NCI-H2029 treated with DMSO at 0.1 percent for 48 hours (cell line): ENCODE measurements around the gene OLFM3.

Experiments
- DNase-seq: peaks from one replicate; lab custom pipeline; 2025; lab: John Stamatoyannopoulos, UW

OLFM3 gene

DNA sequence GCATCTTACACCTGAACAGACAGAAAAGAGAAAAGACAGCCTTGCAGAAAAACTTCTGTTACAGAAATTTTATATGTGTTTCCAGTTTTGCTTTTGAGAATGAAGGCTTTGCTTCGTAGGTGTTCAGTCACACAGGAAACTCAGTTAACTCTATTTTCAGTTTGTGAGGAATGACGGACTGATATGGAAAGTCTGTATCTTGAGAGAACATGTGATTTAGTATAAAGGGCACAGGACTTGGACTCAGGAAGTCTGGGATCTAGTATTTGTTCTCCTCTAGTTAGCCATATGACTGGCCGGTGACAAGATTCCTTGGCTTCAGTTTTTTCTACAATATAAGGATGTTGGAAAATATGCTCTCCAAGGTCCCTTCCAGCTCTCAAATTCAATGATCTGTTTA lies 149.1 kb downstream of the OLFM3 start:
- no peak for DNase-seq

DNA sequence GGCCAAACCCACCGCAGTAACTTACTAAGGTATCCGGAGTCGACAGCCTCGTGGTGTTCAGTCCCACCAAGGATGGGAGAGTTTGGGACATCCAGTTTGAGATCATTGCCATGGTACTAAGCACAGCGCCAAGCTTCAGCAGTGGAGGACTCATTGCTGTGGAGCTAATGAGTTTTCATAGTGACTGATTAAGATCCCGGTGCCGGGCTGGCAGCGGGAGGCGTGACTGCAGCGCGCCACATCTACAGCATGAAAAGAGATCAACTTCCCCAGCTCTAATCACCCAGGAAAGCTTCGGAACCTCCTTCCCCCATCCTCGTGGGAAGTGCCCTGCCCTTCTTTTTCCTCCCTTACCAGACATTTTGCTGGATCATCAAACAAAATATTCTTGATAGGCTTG lies 149.9 kb downstream of the OLFM3 start:
- no peak for DNase-seq

DNA sequence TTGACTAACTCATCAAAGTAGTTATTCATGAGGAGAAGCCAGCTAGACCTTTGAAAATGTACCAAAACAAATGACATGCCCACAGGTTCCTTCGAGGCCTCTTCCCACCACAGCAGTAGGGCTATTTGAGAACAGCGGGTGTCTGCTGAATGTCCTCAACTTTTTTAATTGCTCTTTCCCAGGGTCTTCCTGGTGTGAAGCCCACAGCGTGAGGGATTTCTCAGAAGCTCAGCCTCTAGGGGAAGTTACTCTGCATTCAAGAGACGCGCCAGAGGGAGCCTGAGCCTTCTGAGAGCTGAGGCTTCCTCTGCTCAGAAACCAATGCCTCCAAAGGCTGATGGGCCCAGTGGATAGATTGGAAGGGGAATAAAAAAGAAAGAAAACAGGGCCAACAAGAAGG lies 153.6 kb downstream of the OLFM3 start:
- DNase-seq = no peak

DNA sequence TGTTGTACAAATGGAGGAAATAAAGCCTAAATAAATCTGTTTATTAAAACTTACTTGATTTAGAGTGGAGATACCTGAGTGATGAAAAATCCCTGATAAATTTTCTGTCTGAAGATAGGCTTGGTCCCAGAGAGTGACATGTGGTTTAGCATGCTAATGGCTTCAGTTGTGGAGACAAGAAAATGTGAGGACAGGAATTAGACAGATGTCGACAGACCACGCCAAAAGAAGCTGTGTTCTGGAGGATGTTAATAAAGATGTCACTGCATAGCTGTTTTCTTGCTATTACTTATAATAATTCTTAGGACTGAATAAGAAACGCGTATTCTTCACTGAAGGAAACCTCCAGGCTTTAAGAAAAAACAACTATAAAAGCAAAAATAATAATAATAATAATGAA lies 154.9 kb downstream of the OLFM3 start:
- DNase-seq = no peak

DNA sequence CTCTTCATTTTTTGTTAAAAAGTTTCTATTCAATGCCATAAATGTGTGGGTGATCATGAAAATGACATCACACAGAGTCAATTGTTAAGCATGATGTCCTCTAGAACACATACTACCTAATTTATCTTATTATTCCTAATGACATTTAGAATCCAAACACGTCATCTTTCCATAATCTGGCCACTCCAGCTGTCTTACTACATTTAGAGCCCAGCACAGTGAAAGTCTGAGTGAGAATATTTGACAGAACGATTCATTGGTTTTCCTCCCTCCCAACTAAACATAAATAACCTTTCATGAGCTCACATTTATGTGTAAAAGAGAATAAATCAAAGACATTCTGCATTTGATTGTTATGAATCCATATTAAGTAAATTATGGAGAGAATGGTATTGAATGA lies 160.7 kb downstream of the OLFM3 start:
- DNase-seq = no peak

DNA sequence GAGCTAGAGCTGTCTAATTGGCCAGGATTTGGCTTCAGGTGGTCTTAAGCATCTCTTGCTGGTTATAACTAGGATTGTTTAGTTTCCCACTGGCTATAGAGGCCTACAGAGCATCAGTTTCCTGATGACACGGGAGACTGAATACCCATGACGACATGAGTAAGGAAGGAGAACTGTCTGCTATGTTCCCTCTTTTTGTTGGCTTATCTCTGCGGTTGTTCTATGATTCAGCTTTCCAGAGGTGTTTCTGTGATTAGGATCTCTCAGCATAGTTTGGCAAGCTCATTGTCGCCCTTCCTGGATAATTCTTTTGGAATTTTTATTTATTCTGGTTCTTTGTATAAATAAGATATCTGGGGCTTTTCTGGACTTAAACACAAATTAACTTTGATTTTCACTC lies 163.4 kb downstream of the OLFM3 start:
- no peak for DNase-seq

DNA sequence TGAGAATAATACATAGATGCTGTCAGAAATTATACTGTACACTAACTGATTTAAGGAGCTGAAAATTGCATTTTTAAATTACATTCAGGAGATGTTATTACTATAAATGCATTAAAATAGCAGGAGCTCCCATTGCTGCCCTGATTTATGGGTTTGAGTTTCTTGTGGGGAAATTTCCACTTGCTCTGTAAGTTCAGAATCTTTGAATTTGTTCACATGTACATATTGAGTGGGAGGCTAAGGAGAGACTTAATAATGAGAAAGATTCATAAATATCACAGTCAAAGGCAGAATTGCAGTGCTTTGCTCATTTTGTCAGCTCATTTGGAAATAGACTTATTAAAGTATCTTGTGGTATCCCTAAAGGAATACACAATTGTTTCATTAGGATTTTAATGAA lies 170.3 kb downstream of the OLFM3 start:
- DNase-seq = no peak

DNA sequence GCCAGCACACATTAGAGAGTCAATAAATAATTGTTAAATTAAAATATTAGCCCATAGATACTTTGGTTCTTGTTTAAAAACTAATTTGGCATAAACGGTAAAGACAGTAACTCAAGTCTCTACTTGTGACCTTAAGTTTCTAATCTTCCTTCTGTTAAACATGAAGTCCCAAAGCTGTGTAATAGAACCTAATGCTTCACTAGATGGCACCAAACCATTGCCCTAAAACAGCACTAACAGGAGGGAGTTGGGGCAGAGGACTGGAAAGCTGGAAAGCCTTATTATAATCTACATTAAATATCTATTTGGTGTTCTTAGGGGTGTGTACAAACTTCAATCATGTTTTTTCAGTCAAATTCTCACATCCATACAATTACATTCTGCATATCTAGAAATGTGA lies 176.7 kb downstream of the OLFM3 start:
- DNase-seq = no peak

DNA sequence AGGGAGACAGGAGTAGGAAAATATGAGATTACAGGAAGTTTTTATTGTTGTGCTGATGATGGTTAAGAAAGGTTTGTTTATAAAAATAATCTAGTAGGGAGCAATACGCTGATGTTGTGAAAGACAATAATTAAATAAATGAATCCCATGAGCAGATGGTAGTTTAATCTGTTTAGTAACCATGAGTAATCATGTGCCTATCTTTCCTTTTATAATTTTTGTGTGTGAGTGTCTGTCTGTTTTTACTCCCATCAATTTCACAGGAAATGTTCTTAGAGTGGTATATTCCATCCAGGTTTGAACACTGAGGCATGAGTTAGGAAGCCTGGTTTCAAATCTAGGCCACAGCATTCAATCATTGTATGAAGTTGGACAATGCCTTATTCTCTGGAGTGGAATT lies 180.5 kb downstream of the OLFM3 start:
- no peak for DNase-seq

DNA sequence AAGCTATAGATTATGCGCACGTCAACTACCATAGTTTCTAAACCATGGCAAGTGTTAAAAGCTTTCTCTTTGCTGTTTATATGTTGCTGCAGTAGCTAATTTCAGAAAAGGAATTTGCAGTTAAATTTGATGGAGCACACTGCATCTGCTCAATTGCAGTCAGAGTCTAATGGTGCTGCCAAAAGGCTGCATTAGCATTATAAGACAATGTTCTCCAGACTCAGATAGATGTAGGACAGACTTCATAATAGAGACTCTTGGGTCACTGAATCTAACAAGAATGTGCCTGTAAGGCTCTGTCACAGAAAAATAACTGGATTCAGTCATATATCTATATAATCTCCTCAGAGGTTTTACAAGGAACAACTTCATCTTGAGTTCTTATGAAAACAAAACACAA lies 198.3 kb downstream of the OLFM3 start:
- DNase-seq = no peak

DNA sequence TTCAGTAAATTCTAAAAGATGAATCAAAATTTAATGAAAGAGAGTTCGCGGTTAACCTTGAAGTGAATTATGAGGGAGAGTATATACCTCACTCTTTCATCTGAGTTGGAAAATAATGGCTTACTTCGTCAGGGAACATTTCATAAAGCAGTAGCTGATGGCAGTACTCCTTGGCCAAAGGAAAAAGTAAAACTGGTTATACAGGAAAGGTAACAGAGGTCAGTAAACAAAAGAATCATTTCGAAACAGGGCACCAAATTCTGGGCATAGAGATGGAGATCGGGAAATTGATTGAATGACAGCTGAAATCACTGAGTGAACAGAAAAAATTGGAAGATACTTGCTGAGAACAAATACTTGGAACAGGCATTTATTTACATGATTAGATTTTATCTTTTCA lies 199.0 kb downstream of the OLFM3 start:
- DNase-seq = no peak

DNA sequence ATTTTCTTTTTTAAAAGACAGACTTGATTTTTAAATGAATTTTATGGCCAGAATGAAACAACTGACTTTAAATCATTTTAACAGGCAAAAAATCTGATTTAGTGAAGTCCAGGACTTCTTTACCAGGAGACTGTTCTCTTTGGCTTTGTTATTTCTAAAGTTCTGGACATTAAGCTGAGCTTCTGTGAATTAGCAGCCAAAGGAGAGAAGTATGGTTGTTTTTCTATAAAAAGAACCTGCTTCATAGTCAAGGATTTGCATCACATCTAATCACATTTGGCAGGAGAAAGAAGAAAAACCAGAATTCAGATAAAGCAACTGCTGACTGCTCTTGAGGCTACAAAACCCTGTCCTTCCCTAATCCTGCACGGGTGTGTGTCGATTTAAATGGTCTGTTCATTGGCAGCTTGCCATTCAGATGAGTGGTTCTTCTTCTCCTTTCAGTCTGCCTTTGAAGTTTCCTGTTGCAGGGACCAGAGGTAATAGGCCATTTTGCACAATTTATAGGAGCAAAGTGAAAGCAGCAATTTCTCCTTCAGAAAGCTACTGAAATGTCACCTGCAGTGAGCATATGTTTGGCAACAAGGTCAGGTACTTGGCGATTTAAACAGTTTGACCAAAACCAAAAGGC lies 215.4 kb downstream of the OLFM3 start:
- DNase-seq = peak; percentile 43

DNA sequence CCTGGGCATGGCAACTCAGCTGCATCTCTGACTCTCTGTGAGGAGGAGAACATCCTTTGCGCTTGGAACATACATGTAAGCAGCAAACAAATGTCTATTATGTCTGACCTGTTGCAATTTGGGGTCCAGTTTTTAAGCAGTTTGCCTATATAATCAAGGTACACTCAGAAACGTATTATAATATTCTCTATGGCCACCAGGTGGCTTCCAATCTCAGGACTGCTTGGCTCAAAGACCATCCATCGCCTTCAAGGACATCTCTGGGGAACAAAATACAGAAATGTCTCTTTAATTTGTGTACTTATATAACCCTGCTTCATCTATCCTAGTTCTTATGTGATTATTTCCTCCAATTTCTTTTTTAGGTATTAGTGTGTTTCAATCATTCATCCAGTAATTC lies 227.2 kb downstream of the OLFM3 start:
- DNase-seq = no peak

DNA sequence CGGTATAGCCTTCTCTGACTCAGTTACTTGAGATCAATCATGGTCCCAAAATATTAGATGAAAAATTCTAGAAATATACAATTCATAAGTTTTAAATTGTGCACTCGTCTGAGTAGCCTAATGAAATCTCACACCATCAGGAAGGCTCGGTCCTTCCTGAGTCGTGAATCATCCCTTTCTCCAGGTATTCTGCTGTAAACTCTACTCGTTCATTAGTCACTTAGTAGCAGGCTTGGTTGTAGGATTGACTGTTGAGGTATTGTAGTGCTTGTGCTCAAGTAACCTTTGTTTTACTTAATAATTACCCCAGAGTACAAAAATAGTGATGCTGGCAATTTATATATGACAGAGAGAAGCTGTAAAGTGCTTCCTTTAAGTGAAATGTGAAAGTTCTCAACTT lies 238.7 kb downstream of the OLFM3 start:
- DNase-seq = no peak

DNA sequence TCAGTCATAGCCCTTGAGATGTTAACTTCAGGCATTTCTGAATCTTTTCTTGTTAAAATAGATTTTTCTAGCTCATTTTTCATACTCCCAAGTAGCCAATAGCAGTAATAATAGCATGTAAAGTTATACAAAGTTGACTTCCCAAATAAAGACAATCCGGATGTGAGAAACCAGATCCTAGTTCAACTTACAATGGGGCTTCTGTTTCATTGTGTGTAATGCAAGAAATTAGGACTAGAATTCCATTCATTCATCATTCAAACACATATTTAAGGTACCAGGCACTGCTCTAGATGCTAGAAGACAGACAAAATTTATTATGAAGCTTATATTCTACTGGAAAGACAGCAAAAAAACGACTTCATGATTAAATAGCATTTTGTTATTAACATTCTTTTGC lies 240.3 kb downstream of the OLFM3 start:
- no peak for DNase-seq
